Stimulated activated CD4-positive, alpha-beta T cell treated with anti-CD3 and anti-CD28 coated beads, Interleukin-12 subunit alpha, Interleukin-12 subunit beta, amount 100 ng/mL, for 24 hours (primary cell): ENCODE results near the gene ANP32A.
"Not testable (repeated sequence)": the region's sequence is repeated elsewhere in the genome, so short reads cannot be mapped to it uniquely, and the experiment has no call there.

Experiments
- DNase-seq, 2 experiments: peaks; one replicate each; pipeline ENCODE4 v3.0.0-alpha.2; 2020; ENCODE audit warnings: low read depth in 2 of 2

ANP32A gene

GRCh38 chr15:68820295-68821189, at the start of gene ANP32A:
Gene ANP32A, minus strand, starts transcription at chr15:68820895. Its CDS starts 144 bp downstream, at chr15:68820751.
- DNase-seq: peak; percentile 94

- DNase-seq: no peak
Measured at GRCh38 chr15:68868296-68868695, 47.6 kb upstream of the ANP32A start.

GRCh38 chr15:68862415-68862814, 41.7 kb upstream of the ANP32A start:
- DNase-seq: no peak

GRCh38 chr15:68858666-68859065, 38.0 kb upstream of the ANP32A start:
- not testable (repeated sequence) for DNase-seq

- DNase-seq: not testable (repeated sequence)
Measured at GRCh38 chr15:68857443-68857842, 36.7 kb upstream of the ANP32A start.

DNA sequence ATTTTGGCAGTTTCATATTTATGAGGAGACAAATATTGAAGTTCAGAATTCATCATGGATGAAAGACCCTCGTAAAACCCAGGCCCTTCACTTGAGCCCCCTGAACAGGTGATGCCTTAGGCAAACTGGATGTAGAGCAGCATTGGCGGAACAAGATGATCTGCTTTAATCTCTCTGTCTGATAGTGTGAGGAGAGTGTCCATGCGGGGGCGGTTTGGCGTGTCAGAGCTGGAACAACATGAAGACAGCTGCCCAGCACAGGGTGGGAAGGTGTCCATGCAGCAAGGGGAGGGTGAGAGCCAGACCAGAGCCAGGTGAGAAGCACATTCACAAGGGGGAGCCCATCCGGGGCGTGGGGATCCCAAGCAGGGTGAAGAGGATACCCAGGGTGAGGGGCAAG, 31.8 kb upstream of the ANP32A start:
- no peak for DNase-seq

DNA sequence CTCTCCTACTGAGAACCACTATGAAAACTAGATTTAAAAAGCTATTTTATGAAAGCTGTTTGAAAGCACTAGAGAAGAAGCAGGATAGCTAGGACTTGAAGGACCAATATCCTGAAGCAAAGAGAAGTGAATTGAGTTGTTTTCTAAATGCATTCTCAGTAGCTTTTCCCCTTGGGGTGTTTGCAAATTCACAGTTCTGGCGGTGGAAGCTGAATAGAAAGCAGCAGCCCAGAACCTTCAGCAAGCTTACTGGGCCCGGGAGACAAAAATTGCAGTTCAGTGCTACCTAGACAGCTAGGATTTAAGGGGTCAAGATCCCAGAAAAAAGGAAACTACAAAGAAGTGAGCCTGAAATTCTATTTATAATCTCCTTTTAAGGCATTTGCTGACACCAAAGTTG, 31.3 kb upstream of the ANP32A start:
- DNase-seq: no peak

- no peak for DNase-seq
Measured at GRCh38 chr15:68849497-68849896, 28.8 kb upstream of the ANP32A start.

GRCh38 chr15:68846851-68847439, 26.2 kb upstream of the ANP32A start:
- DNase-seq: no peak

- DNase-seq: no peak
Measured at GRCh38 chr15:68844856-68845550, 24.3 kb upstream of the ANP32A start.

DNA sequence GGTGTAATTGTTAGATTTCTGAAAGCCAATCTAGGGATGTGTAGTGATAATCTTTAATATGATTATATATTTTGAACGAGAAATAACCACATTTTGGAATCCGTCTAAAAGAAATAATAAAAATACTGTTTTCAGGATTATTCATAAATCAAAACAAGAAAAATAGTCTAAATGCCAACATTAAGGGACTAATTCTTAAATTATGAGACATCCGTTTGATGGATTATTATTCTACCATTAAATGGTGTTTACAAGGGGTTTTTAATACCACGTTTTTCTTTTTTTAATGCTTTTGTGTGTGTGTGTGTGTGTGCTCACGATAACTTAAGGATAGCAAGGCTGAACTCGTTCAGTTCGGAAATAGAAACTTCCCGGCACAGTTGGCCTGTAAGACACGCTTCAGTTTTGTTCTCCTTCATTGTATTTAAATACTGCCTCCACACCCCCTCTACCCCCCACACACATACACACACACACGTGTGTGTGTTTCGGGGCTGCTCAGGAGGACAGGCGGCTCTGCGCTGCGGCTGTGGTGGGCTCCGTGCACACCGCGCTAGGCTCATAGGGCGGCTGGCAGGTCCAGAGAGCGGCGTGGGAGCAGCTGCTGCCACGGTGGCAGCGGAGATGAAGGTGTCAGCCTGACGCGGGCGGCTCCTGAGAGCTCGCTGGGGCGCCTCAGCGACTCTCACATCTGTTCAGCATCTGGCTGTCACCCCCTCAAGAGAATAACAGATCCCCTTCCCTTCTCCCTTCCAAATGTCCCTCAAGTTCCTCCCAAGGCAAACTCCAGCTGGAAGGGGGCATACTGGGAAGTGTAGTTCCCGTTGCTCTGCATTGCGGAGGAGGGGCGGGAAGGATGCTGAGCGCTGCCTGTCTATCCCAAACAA, 23.0 kb upstream of the ANP32A start:
- DNase-seq: peak in 1 of 2 experiments; percentile 7

GRCh38 chr15:68842958-68843357, 22.3 kb upstream of the ANP32A start:
- no peak for DNase-seq

- no peak for DNase-seq
Measured at GRCh38 chr15:68834346-68834745, 13.7 kb upstream of the ANP32A start.

DNA sequence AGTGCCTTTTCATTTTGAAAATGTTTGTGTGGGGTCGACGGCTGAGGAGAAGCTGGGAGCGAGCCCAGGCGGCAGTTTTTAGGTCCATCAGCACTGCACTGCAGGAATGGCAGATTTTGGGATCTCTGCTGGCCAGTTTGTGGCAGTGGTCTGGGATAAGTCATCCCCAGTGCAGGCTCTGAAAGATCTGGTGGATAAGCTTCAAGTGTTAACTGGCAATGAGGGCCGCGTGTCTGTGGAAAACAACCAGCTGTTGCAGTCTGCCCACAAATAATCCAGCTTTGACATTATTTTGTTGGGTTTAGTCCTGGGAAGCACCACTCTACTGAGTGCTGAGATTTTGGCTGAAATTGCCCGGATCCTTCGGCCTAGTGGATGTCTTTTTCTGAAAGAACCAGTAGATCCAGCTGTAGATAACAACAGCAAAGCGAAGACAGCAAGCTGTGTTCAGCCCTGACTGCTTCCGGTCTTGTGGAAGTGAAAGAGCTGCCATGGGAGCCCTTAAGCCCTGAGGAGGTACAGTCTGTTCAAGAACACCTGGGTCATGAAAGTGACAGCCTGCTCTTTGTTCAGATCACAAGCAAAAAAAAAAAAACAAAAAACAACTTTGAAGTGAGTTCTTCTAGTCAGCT, 13.1 kb upstream of the ANP32A start:
- DNase-seq: no peak

GRCh38 chr15:68830141-68830785, 9.6 kb upstream of the ANP32A start:
- DNase-seq: no peak

DNA sequence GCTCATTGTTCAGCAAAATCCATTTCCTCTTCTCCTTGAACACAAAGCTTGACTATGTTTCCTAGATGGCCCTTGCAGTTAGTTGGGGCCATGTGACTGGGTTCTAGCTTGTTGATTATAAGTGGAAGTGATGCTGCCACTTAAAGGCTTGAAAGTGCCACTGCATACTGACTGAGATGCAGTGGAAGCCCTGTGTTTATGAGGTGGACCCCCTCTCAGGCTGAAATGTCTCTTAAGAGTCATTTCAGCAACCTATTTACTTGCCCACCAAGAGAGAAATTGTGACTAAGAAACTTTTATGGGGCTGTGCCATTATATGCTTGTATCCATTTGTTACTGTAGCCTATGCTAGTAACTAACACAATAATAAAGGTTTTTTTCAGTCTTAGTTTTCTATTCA, 8.4 kb upstream of the ANP32A start:
- no peak for DNase-seq

GRCh38 chr15:68823561-68823960, 2.9 kb upstream of the ANP32A start:
- DNase-seq: no peak

- DNase-seq: no peak
Measured at GRCh38 chr15:68822818-68823217, 2.1 kb upstream of the ANP32A start.

DNA sequence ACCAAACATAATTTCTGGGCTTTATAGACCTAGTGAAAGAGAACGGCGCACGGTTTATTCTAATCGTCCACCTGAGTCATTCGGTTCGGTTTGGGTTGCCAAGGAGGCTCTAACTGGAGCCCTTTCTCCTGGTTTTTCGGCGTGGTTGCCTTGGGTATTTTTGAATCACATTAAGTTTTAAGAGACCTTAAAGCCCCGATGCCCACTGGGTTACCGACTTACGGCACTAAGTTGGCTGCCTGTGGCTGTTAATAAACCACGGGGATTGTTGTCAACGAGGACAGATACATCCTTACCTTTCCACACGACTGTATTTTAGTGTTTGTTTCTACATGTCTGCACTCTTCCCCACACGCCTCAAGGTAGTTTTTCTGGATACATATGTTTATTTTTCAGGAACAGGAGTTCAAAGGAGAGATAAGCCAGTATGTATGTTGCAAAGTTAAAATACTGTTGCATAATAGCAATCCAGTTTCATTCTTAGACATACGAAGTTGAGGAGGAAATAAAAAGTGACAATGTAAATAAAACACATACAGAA, 1.2 kb upstream of the ANP32A start:
- no peak for DNase-seq

- DNase-seq: no peak
Measured at GRCh38 chr15:68821190-68821840, 620 bp upstream of the ANP32A start.
